Renal cortex interstitium (tissue), 11 donors: ENCODE results near the gene EIF4E2. TPM values are rescaled to one million over a fixed set of nuclear protein-coding genes. Genes with fewer than 3 reads are reported as not detected.

Experiments
- DNase-seq, 11 donors: peaks; one replicate each; pipeline ENCODE4 v3.0.0-alpha.2; 2013; ENCODE audit warnings: low read depth in 9 of 11, low spot score in 4 of 11; ENCODE audit errors: extremely low read depth in 1 of 11
- polyA plus RNA-seq, 3 donors: library from polyadenylated mRNA; unstranded; fragments of 120-200 nt; gene quantifications; one replicate each; pipeline ENCODE4 v1.2.1, GENCODE V29; 2013; ENCODE audit not compliant: insufficient read length in 3 of 3

The EIF4E2 gene
- polyA plus RNA-seq, 3 donors, result 109 to 122 (median 121) TPM

- DNase-seq, result no peak
These were observed 26.5 kb downstream of the EIF4E2 start for GRCh38 chr2:232576995-232577394.

GRCh38 chr2:232577841-232578240, 27.4 kb downstream of the EIF4E2 start:
- DNase-seq, result no peak

GRCh38 chr2:232578626-232579025, 28.1 kb downstream of the EIF4E2 start:
- DNase-seq, result no peak

GRCh38 chr2:232580648-232580981, 30.1 kb downstream of the EIF4E2 start:
- DNase-seq, result no peak

GRCh38 chr2:232581725-232582124, 31.2 kb downstream of the EIF4E2 start:
- no peak for DNase-seq

GRCh38 chr2:232584238-232584637, 33.7 kb downstream of the EIF4E2 start:
- DNase-seq, result no peak

- no peak for DNase-seq
These were observed 36.5 kb downstream of the EIF4E2 start for GRCh38 chr2:232586943-232587505.

GRCh38 chr2:232587512-232587911, 37.0 kb downstream of the EIF4E2 start:
- no peak for DNase-seq

- no peak for DNase-seq
These were observed 37.5 kb downstream of the EIF4E2 start for GRCh38 chr2:232588031-232588430.

GRCh38 chr2:232588680-232589585, 38.4 kb downstream of the EIF4E2 start:
- no peak for DNase-seq

GRCh38 chr2:232592772-232593395, 42.4 kb downstream of the EIF4E2 start:
- no peak for DNase-seq

GRCh38 chr2:232593982-232594381, 43.5 kb downstream of the EIF4E2 start:
- DNase-seq, result no peak

- no peak for DNase-seq
These were observed 47.0 kb downstream of the EIF4E2 start for GRCh38 chr2:232597362-232598079.

- DNase-seq, result no peak
These were observed 47.8 kb downstream of the EIF4E2 start for GRCh38 chr2:232598293-232598692.

GRCh38 chr2:232600053-232600773, 49.7 kb downstream of the EIF4E2 start:
- no peak for DNase-seq

- DNase-seq, result no peak
These were observed 52.8 kb downstream of the EIF4E2 start for GRCh38 chr2:232603283-232603682.

- DNase-seq, result no peak
These were observed 54.0 kb downstream of the EIF4E2 start for GRCh38 chr2:232604535-232604934.

GRCh38 chr2:232607011-232607410, 56.5 kb downstream of the EIF4E2 start:
- no peak for DNase-seq

GRCh38 chr2:232609607-232610006, 59.1 kb downstream of the EIF4E2 start:
- DNase-seq, result no peak
